GM10847 (cell line): ENCODE measurements around the gene MACO1.

Experiments used
- POLR2A ChIP-seq: IDR thresholded peaks from 2 replicates; pipeline ENCODE4 v1.6.1; 2011; ENCODE audit not compliant: insufficient read length; ENCODE audit errors: extremely low read depth

MACO1 gene

DNA sequence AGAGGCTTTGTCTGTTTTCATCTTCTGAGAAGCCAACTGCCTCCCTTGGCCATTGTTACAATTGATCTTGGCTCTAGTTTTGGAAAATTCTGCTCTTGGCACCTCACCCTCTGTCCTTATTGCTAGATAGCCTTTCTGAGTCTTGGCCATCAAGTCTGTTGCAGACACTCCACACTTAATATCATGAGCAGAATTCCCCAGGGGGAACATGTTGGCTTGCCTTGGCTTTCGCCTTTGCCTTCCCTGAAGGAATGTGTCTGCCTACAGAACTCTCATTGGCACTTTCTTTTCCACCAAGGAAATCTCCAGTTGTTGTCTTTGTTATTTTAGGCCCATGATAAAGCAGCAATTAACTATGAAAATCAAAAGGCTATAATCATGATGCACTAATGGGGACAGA is 70.0 kb downstream of the MACO1 start:
- no peak for TF ChIP-seq POLR2A

DNA sequence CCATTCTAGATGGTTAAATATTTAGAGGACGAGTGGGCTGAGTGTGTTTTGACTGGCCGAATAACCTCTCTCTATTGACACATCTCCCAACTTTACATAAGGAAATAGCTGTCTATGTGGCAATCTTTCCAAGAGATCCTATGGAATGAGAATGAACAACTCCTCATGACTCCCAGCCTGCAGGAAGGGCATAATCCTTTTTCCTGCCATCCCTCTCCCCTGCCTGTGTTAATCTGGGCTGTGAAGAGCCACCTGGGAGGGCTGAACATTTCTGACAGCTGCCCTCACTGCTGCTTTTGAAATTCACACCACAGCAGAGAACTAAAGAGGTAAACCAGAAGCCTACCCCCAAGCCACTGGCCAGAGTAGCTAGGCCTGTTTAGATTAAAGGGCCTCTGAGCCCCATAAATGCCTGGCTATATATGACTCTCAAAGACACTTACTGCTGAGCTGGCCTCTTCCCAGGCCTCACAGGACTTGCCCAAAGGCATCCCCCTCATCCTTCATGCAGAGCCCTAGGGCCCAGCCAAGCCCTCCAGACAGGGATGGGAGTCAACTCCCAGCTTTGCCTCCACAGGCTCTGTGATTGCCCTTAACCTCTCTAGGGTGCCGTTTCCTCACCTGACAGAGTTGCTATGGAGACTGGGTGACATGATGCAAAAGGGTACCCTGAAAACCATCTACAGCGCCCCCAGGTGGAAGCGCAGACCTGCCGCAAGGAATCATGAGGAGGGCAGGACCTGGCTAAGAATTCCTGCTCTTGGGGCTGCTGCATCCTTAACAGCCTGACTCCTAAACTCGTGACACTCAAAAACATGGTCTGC is 70.8 kb downstream of the MACO1 start:
- no peak for TF ChIP-seq POLR2A

DNA sequence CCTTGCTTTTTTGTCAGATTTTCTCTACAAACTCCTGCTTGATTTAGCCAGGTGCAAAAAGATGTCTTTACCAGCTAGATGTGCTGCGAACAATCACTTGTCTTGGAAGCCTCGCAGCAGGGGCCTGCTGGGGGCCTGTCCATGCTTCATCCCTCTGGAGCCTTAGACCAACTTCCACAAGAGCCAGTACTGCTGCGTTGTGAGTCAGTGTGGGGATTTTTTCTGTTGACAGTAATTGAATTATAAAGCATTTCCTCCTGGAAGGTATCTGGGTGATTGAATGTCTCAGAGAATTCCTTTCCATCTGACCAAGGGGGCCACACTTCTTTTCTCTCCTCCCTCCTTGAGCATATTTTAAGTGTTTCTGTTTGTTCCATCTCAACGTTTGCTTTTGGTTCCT is 72.3 kb downstream of the MACO1 start:
- no peak for TF ChIP-seq POLR2A

DNA sequence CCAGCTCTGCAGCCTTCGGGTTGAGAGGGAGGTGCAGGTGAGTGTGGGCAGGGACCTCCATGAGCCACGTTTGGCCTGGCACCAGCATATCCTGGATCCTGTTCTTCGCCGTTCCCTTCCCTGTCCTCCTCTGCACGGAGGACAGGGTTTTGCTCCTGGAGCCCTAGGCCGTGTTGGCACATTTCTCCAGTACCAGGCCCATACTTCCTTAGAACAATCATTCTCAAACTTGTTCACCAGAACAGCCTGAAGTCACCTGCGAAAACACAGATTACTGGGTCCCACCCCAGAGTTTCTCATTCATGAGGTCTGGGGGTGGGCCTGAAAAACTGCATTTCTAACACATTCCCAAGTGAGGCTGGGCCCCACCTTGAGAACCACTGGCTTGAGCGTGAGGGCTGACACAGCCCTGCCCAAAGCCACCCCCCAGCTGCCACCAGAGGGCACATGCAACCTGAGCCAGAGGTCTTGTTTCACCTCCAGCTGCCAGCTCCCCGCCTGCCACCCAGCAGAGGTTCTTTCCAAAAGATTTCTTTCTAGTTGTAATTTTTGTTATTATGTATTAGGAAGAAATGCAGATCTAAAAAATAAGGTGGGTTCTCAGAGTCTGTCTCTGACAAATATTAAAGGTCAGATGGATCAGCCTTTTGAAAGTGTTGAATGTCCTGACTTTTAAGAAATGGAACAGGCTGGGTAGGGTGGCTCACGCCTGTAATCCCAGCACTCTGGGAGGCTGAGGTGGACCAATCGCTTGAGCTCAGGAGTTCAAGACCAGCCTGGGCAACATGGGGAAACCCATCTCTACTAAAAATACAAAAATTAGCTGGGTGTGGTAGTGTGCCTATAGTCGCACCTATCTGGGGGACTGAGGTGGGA is 73.1 kb downstream of the MACO1 start:
- no peak for TF ChIP-seq POLR2A

DNA sequence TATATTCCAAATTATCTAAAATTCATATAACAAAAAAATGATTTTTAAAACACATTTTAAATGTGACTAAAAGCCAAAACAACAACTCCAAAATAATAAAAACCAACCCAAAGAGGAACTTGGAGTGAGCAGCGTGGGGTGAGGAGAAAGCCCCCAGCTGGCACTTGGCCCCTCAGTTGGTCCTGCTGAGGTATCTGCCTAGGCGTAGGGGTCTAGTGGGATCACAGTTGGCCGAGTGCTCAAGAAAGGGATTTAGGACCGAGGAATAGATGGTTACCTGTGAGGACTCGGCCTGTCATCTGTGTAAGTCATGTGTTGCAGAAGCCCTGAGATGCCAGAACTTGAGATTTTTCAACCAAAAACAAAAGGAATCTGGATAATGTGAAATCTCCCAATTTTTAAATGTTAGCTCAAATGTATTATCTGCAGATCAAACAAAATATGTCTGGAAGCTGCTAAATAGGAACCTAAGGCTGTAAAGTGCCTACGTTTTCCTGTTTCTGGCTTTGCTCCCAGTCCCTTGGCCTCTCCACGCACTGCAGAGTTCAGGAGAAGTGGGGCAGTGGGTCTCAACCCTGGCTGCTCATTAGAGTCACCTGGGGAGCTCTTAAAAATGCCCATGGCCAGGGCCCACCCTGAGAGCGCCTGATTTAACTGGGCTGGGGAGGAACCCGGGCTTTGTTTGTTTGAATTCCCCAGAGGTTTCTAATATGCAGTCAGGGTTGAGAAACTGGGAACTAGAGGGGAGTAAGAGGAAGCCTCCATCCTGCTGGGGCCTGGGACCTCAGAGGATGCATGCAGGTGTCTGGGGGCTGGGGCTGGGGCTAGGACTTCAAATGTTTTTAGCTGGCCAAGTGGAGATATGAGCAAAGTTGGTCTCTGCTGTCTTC is 74.3 kb downstream of the MACO1 start:
- no peak for TF ChIP-seq POLR2A

DNA sequence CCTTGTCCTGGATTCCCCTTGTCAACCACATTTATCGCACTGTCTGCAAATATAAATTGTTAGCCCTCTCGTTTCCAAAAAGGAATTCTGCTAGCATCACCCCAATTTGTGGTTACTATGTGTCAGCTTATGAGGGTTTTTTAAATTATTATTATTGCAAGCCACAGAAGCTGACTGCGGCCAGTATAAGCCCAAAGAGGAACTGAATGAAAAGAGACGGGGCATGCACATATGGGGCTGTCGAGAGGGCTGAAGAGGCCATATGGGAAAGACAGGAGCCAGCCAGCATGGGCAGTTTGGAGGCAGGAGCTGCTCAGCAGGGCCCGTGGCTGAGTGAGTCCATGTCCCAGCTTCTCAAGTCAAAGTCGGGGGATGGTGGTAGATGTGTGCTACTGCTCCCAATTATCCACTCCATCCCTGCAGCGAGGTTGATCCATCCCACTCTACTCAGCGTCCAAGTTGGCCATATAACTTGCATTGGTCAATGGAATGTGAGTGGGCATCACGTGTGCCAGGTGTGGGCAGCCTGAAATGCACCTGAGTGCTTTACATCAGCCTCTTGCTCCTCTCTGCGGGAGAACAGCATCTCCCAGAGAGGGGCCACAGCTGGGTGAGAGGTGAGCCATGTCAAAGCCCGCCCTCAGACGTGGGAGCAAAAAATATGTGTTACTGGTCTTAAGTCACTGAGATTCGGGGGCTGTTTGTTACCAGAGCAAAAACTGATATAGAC is 75.1 kb downstream of the MACO1 start:
- TF ChIP-seq POLR2A, result no peak

DNA sequence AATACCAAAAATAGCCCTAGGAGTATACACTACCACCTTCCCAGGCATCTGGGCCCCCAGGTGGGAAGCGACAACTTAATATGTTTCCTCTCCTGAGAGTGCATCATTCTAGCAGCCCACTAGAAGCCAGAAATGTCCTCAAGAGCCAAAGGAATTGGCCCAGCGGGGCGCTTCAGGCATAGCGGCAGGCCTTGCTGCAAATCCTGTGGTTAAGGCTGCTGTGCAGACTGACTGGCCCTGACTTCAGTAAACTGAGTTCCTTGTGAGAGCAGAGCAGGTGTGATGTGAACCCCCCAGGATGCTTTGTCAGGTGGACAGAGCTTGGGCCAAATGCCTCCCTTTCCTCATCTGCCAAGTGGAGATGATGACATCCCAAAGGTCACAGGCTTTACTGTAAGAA is 83.0 kb downstream of the MACO1 start:
- no peak for TF ChIP-seq POLR2A

DNA sequence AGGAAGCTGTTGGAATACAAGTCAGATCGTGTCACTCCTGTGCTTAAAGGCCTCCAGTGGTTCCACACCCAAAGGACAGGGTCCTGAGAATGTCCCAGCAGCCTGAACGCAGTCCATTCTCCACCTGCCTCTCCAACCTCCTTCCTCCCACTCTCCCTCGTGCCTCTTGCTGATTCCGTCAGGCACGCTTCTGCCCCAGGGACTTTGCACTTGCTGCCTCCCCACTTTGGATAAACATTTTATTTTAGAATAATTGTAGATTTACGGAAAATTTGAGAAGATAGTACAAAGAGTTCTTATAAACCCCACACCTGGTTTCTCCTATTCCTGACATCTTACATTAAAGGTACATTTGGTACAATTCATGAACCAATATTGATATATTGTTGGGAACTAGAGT is 84.3 kb downstream of the MACO1 start:
- TF ChIP-seq POLR2A, result no peak

DNA sequence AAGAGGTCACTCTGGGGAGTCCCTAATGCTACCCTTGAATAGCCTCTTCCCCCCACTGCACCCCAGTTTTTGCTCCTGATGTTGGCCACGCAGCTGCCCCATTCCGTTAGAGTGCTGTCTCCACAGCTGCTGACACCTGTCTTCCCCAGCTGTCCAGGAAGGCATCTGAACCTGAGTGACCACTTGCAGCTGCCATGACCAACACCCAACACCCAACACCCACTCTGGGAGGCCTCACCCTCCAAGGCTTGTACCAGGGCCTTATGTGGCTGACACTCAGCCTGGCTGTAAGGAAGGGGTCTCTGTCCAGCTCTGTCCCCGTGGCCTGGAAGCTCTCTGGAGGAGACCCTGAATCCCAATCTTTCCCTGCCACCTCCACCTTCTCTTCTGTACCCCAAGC is 86.0 kb downstream of the MACO1 start:
- no peak for TF ChIP-seq POLR2A

DNA sequence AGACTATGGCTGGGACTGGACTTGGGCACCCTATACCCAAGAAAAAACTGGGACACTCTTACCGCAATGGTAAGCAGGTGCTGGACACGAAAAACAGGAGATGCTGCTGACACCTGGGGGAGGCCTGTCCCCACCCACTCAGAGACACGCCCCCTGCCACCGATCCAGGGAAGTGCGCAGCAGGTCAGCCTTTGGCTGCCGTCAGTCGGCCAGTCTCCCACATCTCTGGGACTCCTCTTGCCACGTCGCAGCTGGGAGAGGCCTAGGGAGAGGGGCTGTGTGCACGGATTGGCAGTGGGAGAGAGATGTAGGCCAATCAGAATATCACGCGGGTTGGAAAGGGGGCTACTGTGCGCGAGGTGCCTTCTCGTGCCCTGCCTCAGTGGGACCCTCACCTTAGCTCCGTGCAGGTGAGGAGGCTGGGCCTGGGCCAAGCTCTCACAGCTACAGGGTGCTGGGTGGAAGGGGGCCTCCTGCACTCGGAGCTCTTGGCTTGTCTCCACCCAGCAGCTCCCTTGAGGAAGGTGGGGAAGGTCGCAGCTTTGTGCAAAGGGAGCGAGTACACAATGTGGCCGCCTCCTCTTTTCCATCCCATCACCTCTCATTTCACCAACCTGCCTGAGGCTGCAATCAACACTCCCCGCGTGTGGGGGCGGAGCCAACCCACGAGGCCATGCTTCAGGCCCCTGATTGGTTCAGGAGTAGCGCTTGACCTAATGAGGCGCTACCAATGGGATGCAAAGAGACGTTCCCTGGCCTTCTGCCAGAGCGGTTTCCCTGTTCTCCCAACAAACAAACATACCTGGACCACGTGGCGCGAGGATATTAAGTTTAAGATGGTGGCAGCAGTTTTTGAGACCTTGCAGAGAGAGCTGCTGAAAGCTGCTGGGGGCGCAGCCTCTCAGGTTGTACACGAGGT is 87.0 kb downstream of the MACO1 start:
- no peak for TF ChIP-seq POLR2A

DNA sequence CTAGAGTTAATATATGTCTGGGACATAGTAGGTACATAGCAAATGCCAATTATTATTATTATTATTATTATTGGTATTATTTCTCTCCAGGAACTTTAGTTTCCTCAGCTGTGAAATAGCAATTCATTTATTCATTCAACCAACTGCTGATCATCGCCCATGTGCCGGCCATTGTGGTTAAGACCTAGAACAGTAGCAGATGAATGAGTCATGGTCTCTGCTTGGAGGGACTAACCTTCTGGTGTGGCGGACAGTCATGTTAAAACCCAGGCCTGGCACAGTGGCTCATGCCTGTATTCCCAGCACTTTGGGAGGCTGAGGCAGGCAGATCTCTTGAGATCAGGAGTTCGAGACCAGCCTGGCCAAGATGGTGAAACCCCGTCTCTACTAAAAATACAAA is 88.9 kb downstream of the MACO1 start:
- TF ChIP-seq POLR2A, result no peak

DNA sequence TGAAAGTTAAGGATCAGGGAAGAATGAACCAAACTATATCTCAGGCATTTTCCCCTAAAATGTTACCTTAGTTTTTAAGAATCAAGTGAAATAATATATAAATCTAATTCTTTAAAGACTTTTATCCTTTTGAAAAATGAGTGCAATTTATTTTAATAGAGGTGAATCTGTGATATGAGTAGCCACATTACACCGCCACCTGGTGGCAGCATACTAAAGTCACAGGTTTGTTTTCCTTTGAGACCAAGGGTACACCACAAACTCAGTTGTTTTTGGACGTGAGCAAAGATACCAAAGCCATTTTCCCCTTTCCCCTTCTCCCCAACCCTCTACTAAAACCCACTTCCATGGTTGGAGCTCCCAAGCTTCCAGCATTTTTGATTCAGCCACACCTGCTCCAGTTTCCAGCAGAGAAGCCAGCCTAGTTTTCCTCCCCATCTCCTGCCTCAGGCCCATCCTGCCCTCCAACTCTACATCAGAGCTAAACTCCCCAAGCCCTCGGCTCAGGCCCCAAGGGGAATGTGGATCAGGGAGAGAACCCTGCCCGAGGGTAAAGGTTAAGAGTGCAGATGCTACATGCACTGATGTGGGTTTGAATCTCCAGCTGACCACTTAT is 89.9 kb downstream of the MACO1 start:
- no peak for TF ChIP-seq POLR2A

DNA sequence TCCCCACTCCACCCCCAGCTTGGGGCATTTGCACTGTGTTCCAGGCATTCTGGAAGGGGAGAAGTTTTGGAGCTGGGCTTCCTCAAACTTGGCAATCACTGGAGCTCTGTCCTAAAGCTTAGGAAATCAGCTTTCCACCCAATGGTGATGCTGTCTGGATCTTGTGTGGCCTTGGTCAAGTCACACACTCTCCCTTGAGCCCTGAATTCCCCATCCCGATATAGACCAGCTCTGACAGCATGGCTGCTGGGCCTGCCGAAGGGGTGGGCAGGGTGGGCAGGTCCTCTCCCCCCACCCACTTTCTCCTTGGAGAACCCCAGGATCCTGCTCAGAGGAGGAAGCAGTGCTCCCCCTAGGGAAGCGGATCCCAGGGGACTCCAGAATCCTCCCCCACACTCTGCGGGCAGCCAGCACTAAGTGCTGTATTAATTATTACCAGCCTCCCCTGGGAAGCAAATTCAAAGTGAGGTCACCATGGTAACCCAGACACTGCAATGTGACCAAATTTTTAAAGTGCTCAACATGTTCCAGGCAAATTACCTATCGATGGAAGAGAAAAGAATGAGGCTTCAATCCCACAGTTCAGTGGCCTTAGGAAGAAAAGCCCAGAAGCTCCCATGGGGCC is 91.4 kb downstream of the MACO1 start:
- TF ChIP-seq POLR2A, result no peak
